IMR-90 (cell line): ENCODE results near the gene OGA. TPM values are rescaled to one million over a fixed set of nuclear protein-coding genes. Genes with fewer than 3 reads are reported as not detected.

Experiments
- ATAC-seq: fragments of 200-7000 bp; cut with Tn5 transposase; 2 replicates; pipeline ENCODE4 v1.9.1; 2020; ENCODE audit warnings: low read depth, mild to moderate bottlenecking, moderate library complexity
- BruUV-seq: library from RNA; stranded (reverse); fragments of 400-500 nt; replicated peaks from 2 replicates; lab custom pipeline; 2021; lab: Mats Ljungman, UMichigan
- CTCF ChIA-PET: fragments of 300-600 bp; formaldehyde crosslinking; extraction: SDS; loops from one replicate; lab custom pipeline; 2021; ENCODE audit warnings: antibody characterized with exemption; lab: Yijun Ruan, JAX
- POLR2A ChIA-PET: fragments of 300-600 bp; sonication (Branson Sonifier 250); formaldehyde crosslinking; loops from one replicate; lab custom pipeline; 2022; ENCODE audit warnings: antibody characterized with exemption; ENCODE audit not compliant: unreplicated experiment; lab: Charles Lee
- DNase-seq: peaks from one replicate; pipeline ENCODE4 v3.0.0; 2013
- H2AFZ ChIP-seq: replicated peaks from 2 replicates; pipeline ENCODE3; 2013; ENCODE audit warnings: low read length, mild to moderate bottlenecking; ENCODE audit not compliant: poor library complexity
- H2AK5ac ChIP-seq: 2 replicates; pipeline ENCODE4 v1.6.1; 2013; ENCODE audit warnings: low read depth, low read length, inconsistent platforms
- H2AK9ac ChIP-seq: replicated peaks from 2 replicates; pipeline ENCODE3; 2013; ENCODE audit warnings: mild to moderate bottlenecking, low read depth, low read length, moderate library complexity; ENCODE audit not compliant: poor library complexity
- H2BK120ac ChIP-seq: 2 replicates; pipeline ENCODE4 v1.6.1; 2013; ENCODE audit warnings: low read depth, low read length, inconsistent platforms
- H2BK15ac ChIP-seq: 3 replicates; pipeline ENCODE4 v1.6.1; 2013; ENCODE audit warnings: low read depth, low read length, inconsistent platforms
- H2BK20ac ChIP-seq: 2 replicates; pipeline ENCODE4 v1.6.1; 2013; ENCODE audit warnings: low read depth, mild to moderate bottlenecking, inconsistent platforms, low read length, moderate library complexity
- H2BK5ac ChIP-seq: 2 replicates; pipeline ENCODE4 v1.6.1; 2013; ENCODE audit warnings: mild to moderate bottlenecking, low read depth, low read length, inconsistent platforms; ENCODE audit not compliant: poor library complexity, severe bottlenecking
- H3K14ac ChIP-seq: replicated peaks from 2 replicates; pipeline ENCODE4 v1.6.1; 2013; ENCODE audit warnings: low read depth, low read length, inconsistent platforms
- H3K18ac ChIP-seq: 2 replicates; pipeline ENCODE4 v1.6.1; 2013; ENCODE audit warnings: low read depth, low read length, control low read depth
- H3K23ac ChIP-seq: 2 replicates; pipeline ENCODE4 v1.6.1; 2013; ENCODE audit warnings: low read depth, low read length, inconsistent platforms
- H3K27ac ChIP-seq: 2 replicates; pipeline ENCODE4 v1.5.1; 2013; ENCODE audit warnings: mild to moderate bottlenecking, control low read depth, low read length; ENCODE audit not compliant: insufficient read depth
- H3K27me3 ChIP-seq: 2 replicates; pipeline ENCODE4 v1.6.1; 2013; ENCODE audit warnings: low read length; ENCODE audit not compliant: control insufficient read depth, insufficient read depth
- H3K36me3 ChIP-seq: 2 replicates; pipeline ENCODE4 v1.6.1; 2013; ENCODE audit warnings: low read length, mixed read lengths; ENCODE audit not compliant: control insufficient read depth, insufficient read depth
- H3K4ac ChIP-seq: 2 replicates; pipeline ENCODE4 v1.6.1; 2013; ENCODE audit warnings: low read depth, low read length, inconsistent platforms
- H3K4me1 ChIP-seq: 2 replicates; pipeline ENCODE4 v1.6.1; 2013; ENCODE audit warnings: low read length, mixed read lengths; ENCODE audit not compliant: control insufficient read depth, insufficient read depth
- H3K4me2 ChIP-seq: 2 replicates; pipeline ENCODE4 v1.6.1; 2013; ENCODE audit warnings: low read depth, mild to moderate bottlenecking, control low read depth, low read length, moderate library complexity
- H3K4me3 ChIP-seq: 2 replicates; pipeline ENCODE4 v1.5.1; 2013; ENCODE audit warnings: low read depth, mild to moderate bottlenecking, control low read depth, low read length, moderate library complexity; ENCODE audit not compliant: insufficient read depth
- H3K56ac ChIP-seq: 2 replicates; pipeline ENCODE4 v1.6.1; 2013; ENCODE audit warnings: low read length, inconsistent platforms; ENCODE audit not compliant: insufficient read depth; ENCODE audit errors: extremely low read depth
- H3K79me1 ChIP-seq, 2 experiments: 2 replicates each; pipeline ENCODE4 v1.6.1; 2013; ENCODE audit warnings: low read length in 2 of 2, inconsistent platforms in 1 of 2, low read depth in 1 of 2
- H3K9ac ChIP-seq: 2 replicates; pipeline ENCODE4 v1.6.1; 2013; ENCODE audit warnings: low read depth, low read length, control low read depth
- H3K9me1 ChIP-seq: 2 replicates; pipeline ENCODE4 v1.6.1; 2013; ENCODE audit warnings: low read length, inconsistent platforms; ENCODE audit not compliant: insufficient read depth
- H3K9me3 ChIP-seq: 2 replicates; pipeline ENCODE4 v1.6.1; 2013; ENCODE audit warnings: low read length; ENCODE audit not compliant: control insufficient read depth, insufficient read depth
- H4K20me1 ChIP-seq: 2 replicates; pipeline ENCODE4 v1.6.1; 2013; ENCODE audit warnings: low read length, inconsistent platforms; ENCODE audit not compliant: insufficient read depth
- H4K5ac ChIP-seq: 2 replicates; pipeline ENCODE4 v1.6.1; 2013; ENCODE audit warnings: mild to moderate bottlenecking, low read depth, low read length, control low read depth
- H4K8ac ChIP-seq, 2 experiments: 2 replicates each; pipeline ENCODE4 v1.6.1; 2013; ENCODE audit warnings: low read depth in 2 of 2, low read length in 2 of 2, control low read depth in 1 of 2, inconsistent platforms in 1 of 2
- H4K91ac ChIP-seq: 2 replicates; pipeline ENCODE4 v1.6.1; 2013; ENCODE audit warnings: low read depth, low read length, inconsistent platforms; ENCODE audit not compliant: insufficient read depth
- BHLHE40 ChIP-seq: fragments of 150-350 bp; IDR thresholded peaks from 2 replicates; pipeline ENCODE4 v1.6.1; 2016; ENCODE audit warnings: mild to moderate bottlenecking, low read depth, low read length
- CEBPB ChIP-seq: IDR thresholded peaks from 2 replicates; pipeline ENCODE4 v1.6.1; 2012; ENCODE audit warnings: low read depth, low read length, improper control_type of control experiment
- FOS ChIP-seq: fragments of 150-350 bp; IDR thresholded peaks from 2 replicates; pipeline ENCODE4 v1.6.1; 2016; ENCODE audit warnings: low read depth, low read length
- POLR2A ChIP-seq: IDR thresholded peaks from 2 replicates; pipeline ENCODE4 v1.6.1; 2012; ENCODE audit warnings: mild to moderate bottlenecking, low read depth, low read length
- USF2 ChIP-seq: fragments of 150-350 bp; IDR thresholded peaks from 2 replicates; pipeline ENCODE4 v1.6.1; 2017; ENCODE audit warnings: mild to moderate bottlenecking, antibody characterized with exemption, low read length, low read depth
- whole genome bisulfite sequencing, 2 experiments: methylation state at CpG; one replicate each; pipeline versions ENCODE4 v1.1.5 to v1.1.7; 2013; ENCODE audit warnings: missing lambda C conversion rate in 2 of 2; ENCODE audit not compliant: insufficient read length in 1 of 2; ENCODE audit errors: extremely low coverage in 2 of 2; 5-methylcytosine and 5-hydroxymethylcytosine counted together
- dilution Hi-C: fragments of 300-500 bp; cut with HindIII; formaldehyde crosslinking; loops from one replicate; pipeline ENCODE4 v1.14.3; 2018; ENCODE audit warnings: low sequenced_read_pairs; ENCODE audit not compliant: unreplicated experiment
- in situ Hi-C: fragments of 300-500 bp; cut with MboI; formaldehyde crosslinking; loops from 3 replicates; pipeline ENCODE4 v1.14.3; 2019; ENCODE audit warnings: low sequenced_read_pairs, inconsistent platforms, mixed read lengths
- intact Hi-C: fragments of 100-400 bp; cut with micrococcal nuclease; formaldehyde crosslinking; loops from 2 replicates; pipeline ENCODE4 v1.10.0; 2022
- polyA plus RNA-seq, 3 experiments: library from polyadenylated mRNA; depleted of rRNA; stranded (reverse); fragments of >200 nt; gene quantifications; 2 replicates each; pipeline ENCODE4 v1.2.3, GENCODE V29; 2012; ENCODE audit warnings: low replicate concordance in 1 of 3
- total RNA-seq: library from RNA; depleted of rRNA; stranded (reverse); fragments of >200 nt; gene quantifications from 2 replicates; pipeline ENCODE4 v1.2.3, GENCODE V29; 2012

The OGA gene
- total and polyA plus RNA-seq, 2 of the 4 experiments (the other 2 are of a cell fraction) = 42.5 to 62.9 TPM

GRCh38 chr10:101752241-101752640 is 66.0 kb downstream of the OGA start:
- Histone ChIP-seq H4K20me1 (no peaks in the 10 kb centered on the region), H3K56ac (no peak overlapping the region), H2BK15ac (no peak overlapping the region), H3K79me1 (no peaks in the 10 kb centered on the region), H4K5ac (no peak overlapping the region), H3K36me3 (no peaks in the 10 kb centered on the region), H3K27me3 (peaks cover 50% of the 10 kb centered on the region), H3K4ac (no peak overlapping the region), H2BK20ac (no peak overlapping the region), H4K91ac (no peak overlapping the region), H2AK9ac (no peak overlapping the region), H3K14ac (no peak overlapping the region), H3K18ac (no peak overlapping the region), H4K8ac (no peak overlapping the region), H3K9ac (no peak overlapping the region), H2BK5ac (no peak overlapping the region), H3K23ac (no peak overlapping the region), H3K4me3 (no peak overlapping the region), H3K9me3 (no peaks in the 10 kb centered on the region), H3K9me1 (no peaks in the 10 kb centered on the region), H2AFZ (no peak overlapping the region), H2AK5ac (no peak overlapping the region), H3K27ac (no peak overlapping the region), H3K4me2 (no peak overlapping the region), H2BK120ac (no peak overlapping the region), H3K4me1 (no peaks in the 10 kb centered on the region)
- in situ Hi-C loops (no loop called here), dilution Hi-C loops (no loop called here), intact Hi-C loops (no loop called here)
- CTCF ChIA-PET = no interaction called here
- DNase-seq = no peak
- TF ChIP-seq USF2 (no peak), POLR2A (no peak), BHLHE40 (no peak), CEBPB (no peak), FOS (no peak)
- ATAC-seq = no peak
- POLR2A ChIA-PET = no interaction called here
- BruUV-seq = no TSS peak
- WGBS, 2 experiments = 20% methylated on average over 1 of the region's 3 CpGs; no CpG with 5 or more reads in 1 of the 2 experiments
